GM12878 (cell line): ENCODE results near the gene VCP. TPM values are rescaled to one million over a fixed set of nuclear protein-coding genes. Genes with fewer than 3 reads are reported as not detected.
A peak's percentile ranks its signal among the peaks of the same experiment; 100 is the strongest.

Experiments used
- CBX5 ChIP-seq: sonication (generic); IDR thresholded peaks from 2 replicates; pipeline ENCODE4 v1.6.1; 2016; ENCODE audit warnings: low read depth, moderate library complexity, mild to moderate bottlenecking, inconsistent platforms
- FOXM1 ChIP-seq: IDR thresholded peaks from 2 replicates; pipeline ENCODE4 v1.6.1; 2012; ENCODE audit warnings: low read depth, mild to moderate bottlenecking, inconsistent platforms, low read length, moderate library complexity
- MXI1 ChIP-seq: fragments of 150-350 bp; IDR thresholded peaks from 2 replicates; pipeline ENCODE4 v1.6.1; 2011; ENCODE audit warnings: low read depth, mild to moderate bottlenecking, inconsistent platforms, low read length, improper control_type of control experiment
- POLR2AphosphoS5 ChIP-seq: IDR thresholded peaks from 2 replicates; pipeline ENCODE4 v1.6.1; 2011; ENCODE audit warnings: mild to moderate bottlenecking, low read length, inconsistent platforms
- PRDM15 ChIP-seq: fragments of 450-650 bp; formaldehyde crosslinking; IDR thresholded peaks from 2 replicates; pipeline ENCODE4 v1.4.0; 2020; ENCODE audit warnings: mild to moderate bottlenecking, moderate library complexity
- SUPT20H ChIP-seq: IDR thresholded peaks from 2 replicates; pipeline ENCODE4 v1.6.1; 2011; ENCODE audit warnings: low read depth, mild to moderate bottlenecking, low read length, moderate library complexity, borderline replicate concordance; ENCODE audit not compliant: control insufficient read depth
- ZBTB4 ChIP-seq: fragments of 450-650 bp; formaldehyde crosslinking; IDR thresholded peaks from 2 replicates; pipeline ENCODE4 v1.4.0; 2022; ENCODE audit warnings: mild to moderate bottlenecking, moderate library complexity
- polyA plus RNA-seq, 11 experiments: library from polyadenylated mRNA; depleted of rRNA in 4 of 11; unstranded in 6 of 11; stranded (reverse) in 5 of 11; fragments of >200 nt; fragmentation: Nextera tagmentation in 4 of 11; fragmentation: Illumina TruSeq in 1 of 11; extraction: Ambion mirVana in 4 of 11; extraction: Trizol in 1 of 11; gene quantifications; 1 replicate in 1 of 11; 2 replicates in 10 of 11; pipeline versions ENCODE4 v1.2.1 to v1.2.3, GENCODE V29; 2011 to 2016; ENCODE audit warnings: inconsistent platforms in 2 of 11, missing spikeins in 2 of 11, low read depth in 1 of 11
- total RNA-seq, 4 experiments: library from RNA; depleted of rRNA in 3 of 4; stranded (reverse); fragments of >200 nt in 3 of 4; fragmentation: Illumina TruSeq in 1 of 4; extraction: Trizol in 1 of 4; gene quantifications; 2 replicates each; pipeline versions ENCODE4 v1.2.1 to v1.2.3, GENCODE V29; 2013 to 2021
- TF ChIP-seq, protein P1 (sequence below): fragments of 450-650 bp; IDR thresholded peaks from 2 replicates; pipeline ENCODE4 v1.6.1; 2017; ENCODE audit warnings: borderline replicate concordance

VCP gene
- total and polyA plus RNA-seq, 10 of the 15 experiments (the other 5 are each of a cell fraction or from before 2014, with no cell fraction given) = 7.4 to 327 (median 244) TPM

DNA sequence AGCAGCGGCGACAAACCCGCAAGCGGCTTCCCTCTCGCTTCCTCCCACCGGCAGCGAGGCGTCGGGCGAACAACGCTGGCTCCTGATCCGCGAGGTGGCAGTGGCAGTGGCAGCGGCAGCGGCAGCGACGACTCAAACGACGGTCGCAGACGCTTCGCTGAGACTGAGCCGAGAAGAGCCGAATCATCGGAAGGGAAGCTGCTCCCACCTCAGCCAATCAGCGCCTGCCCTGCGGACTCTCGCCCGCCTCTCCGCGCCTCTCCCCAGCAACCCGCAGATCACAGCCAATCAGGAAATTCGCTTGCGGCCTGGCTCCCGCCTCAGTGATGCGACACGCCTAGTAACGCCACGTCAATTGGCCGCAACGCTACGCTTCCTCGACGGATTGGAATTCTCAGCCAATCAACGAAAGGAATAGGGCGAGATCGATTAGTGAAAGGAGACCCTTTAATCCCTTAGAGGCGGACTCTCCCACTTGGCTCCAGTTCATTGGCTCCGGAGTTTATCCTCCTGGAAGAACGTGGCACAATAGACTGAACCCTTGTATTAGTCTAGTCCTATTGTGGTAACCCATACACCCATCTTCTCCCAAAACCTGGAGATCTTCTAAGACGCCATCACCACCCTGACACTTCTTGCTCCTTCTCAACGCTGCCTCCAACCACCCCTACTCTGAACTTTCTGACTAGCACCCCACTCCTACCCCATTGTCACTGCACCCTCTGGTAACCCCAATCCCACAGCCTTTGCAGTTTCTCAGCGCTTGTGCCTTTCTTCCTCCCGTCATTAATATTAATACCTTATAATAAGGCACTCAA lies at the start of gene VCP (continued):
- TF ChIP-seq PRDM15 (CRISPR knock-in tag) (no peak), MXI1 (peak; percentile 81; the same call in 1 of the 2 replicates), SUPT20H (no peak), POLR2AphosphoS5 (peak; percentile 92), CBX5 (no peak), ZBTB4 (CRISPR knock-in tag) (no peak), FOXM1 (no peak)
- TF ChIP-seq, protein P1, sequence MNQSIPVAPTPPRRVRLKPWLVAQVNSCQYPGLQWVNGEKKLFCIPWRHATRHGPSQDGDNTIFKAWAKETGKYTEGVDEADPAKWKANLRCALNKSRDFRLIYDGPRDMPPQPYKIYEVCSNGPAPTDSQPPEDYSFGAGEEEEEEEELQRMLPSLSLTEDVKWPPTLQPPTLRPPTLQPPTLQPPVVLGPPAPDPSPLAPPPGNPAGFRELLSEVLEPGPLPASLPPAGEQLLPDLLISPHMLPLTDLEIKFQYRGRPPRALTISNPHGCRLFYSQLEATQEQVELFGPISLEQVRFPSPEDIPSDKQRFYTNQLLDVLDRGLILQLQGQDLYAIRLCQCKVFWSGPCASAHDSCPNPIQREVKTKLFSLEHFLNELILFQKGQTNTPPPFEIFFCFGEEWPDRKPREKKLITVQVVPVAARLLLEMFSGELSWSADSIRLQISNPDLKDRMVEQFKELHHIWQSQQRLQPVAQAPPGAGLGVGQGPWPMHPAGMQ = no peak
